Pancreas (tissue), 10 donors: ENCODE measurements around the gene MYL2. TPM values are rescaled to one million over a fixed set of nuclear protein-coding genes. Genes with fewer than 3 reads are reported as not detected.

ENCODE experiments used
- ATAC-seq, 4 donors: fragments of 200-7000 bp; cut with Tn5 transposase; one replicate each; pipeline versions ENCODE4 v1.8.0 to v1.9.1; 2020; ENCODE audit warnings: mild to moderate bottlenecking in 4 of 4, moderate library complexity in 4 of 4
- DNase-seq, 6 donors: peaks; one replicate each; pipeline ENCODE4 v3.0.0-alpha.2; 2020
- FAIRE-seq: peaks from 2 replicates; lab custom pipeline; 2012; peaks lifted over from hg19 to GRCh38; lab: Jason Lieb, UNC
- H3K27ac ChIP-seq, 4 donors: fragments of 200-600 bp; sonication (generic); 1 replicate in 3 of 4; 2 replicates in 1 of 4; pipeline versions ENCODE4 v1.5.0 to v1.8.0; 2020
- H3K27me3 ChIP-seq, 4 donors: fragments of 200-600 bp; one replicate each; pipeline ENCODE4 v1.8.0; 2021
- H3K36me3 ChIP-seq, 3 donors: fragments of 200-600 bp; sonication (generic) in 1 of 3; one replicate each; pipeline versions ENCODE4 v1.5.0 to v1.8.0; 2020 to 2021
- H3K4me1 ChIP-seq, 3 donors: fragments of 200-600 bp; one replicate each; pipeline ENCODE4 v1.8.0; 2021
- H3K4me3 ChIP-seq, 4 donors: fragments of 200-600 bp; sonication (generic) in 2 of 4; one replicate each; pipeline versions ENCODE4 v1.5.0 to v1.8.0; 2020 to 2021
- H3K9me3 ChIP-seq, 4 donors: fragments of 200-600 bp; one replicate each; pipeline ENCODE4 v1.8.0; 2021
- CTCF ChIP-seq, 4 donors: fragments of 200-600 bp; sonication (generic) in 3 of 4; IDR thresholded peaks; one replicate each; pipeline versions ENCODE4 v1.5.0 to v1.8.0; 2021; ENCODE audit warnings: antibody characterized with exemption in 4 of 4
- WGBS, 2 donors: extraction: QIAGEN DNeasy Blood & Tissue Kit; methylation state at CpG; one replicate each; pipeline ENCODE4 v1.1.7; 2013; 5-methylcytosine and 5-hydroxymethylcytosine counted together
- intact Hi-C, 3 donors: fragments of 100-400 bp; cut with DNase I; formaldehyde crosslinking; loops; one replicate each; pipeline versions ENCODE4 v1.11.1 to v1.14.2; 2022
- polyA plus RNA-seq, 2 donors: library from polyadenylated mRNA; stranded (reverse); fragments of 200-250 nt; gene quantifications; one replicate each; pipeline ENCODE4 v1.2.3, GENCODE V29; 2013
- total RNA-seq, 6 donors: library from RNA; stranded (reverse); fragmentation: NEBNext Ultra II Directional in 4 of 6; extraction: Animal tissue kit (Norgen Biotek cat#: 25700) in 4 of 6; gene quantifications; one replicate each; pipeline versions ENCODE4 v1.2.1 to v1.2.4, GENCODE V29; 2021 to 2023
- donor health status: healthy with polysubstance abuse.
- donor health status: DM: no; HTN: no; CAD: no; lungs with moderate emphysema.
- donor health status: DM: no; HTN: no; CAD: no.
- donor health status: control.
- donor health status: control.
- donor health status: Bipolar disorder and iron deficiency.
- donor health status: DM: yes; HTN: yes; CAD: no.
- donor health status: DM: no; HTN: no; CAD: no.
- donor health status: DM: no; HTN: no; CAD: no.
- donor health status: DM: yes; HTN: yes; CAD: no.

Gene MYL2
- total and polyA plus RNA-seq, 8 donors: 1.6 to 12.0 (median 7.1) TPM; not detected in 5

- no peak for DNase-seq
- Histone ChIP-seq H3K9me3 (no peaks in the 10 kb centered on the region), H3K4me1 (no peaks in the 10 kb centered on the region), H3K36me3 (no peaks in the 10 kb centered on the region), H3K27me3 (no peaks in the 10 kb centered on the region), H3K27ac (no peak overlapping the region), H3K4me3 (no peak overlapping the region)
- no peak for TF ChIP-seq CTCF (IDR thresholded peaks at IDR 0.05)
- ATAC-seq: no peak
- WGBS, 2 donors: 55 to 56% methylated on average over 16 of the region's 16 CpGs
- intact Hi-C loops: loop anchor here in 2 of 3 donors (10.0 kb wide), 2 partner anchors 373 to 383 kb away; no protein-coding TSS in a partner anchor
- no peak for FAIRE-seq
These were observed 10.9 kb upstream of the MYL2 start for GRCh38 chr12:110931315-110931728.

GRCh38 chr12:110930348-110931314 is 10.3 kb upstream of the MYL2 start:
- Histone ChIP-seq H3K4me3 (no peak overlapping the region), H3K27ac (no peak overlapping the region), H3K4me1 (no peaks in the 10 kb centered on the region), H3K9me3 (no peaks in the 10 kb centered on the region), H3K36me3 (no peaks in the 10 kb centered on the region), H3K27me3 (no peaks in the 10 kb centered on the region)
- FAIRE-seq (no peak), ATAC-seq (no peak), DNase-seq (no peak)
- TF ChIP-seq CTCF (IDR thresholded peaks at IDR 0.05): no peak
- WGBS, 2 donors: 71 to 76% methylated on average over 21 of the region's 21 CpGs
- intact Hi-C loops: loop anchor here in 2 of 3 donors (10.0 kb wide), 2 partner anchors 374 to 384 kb away; no protein-coding TSS in a partner anchor

GRCh38 chr12:110929818-110930217 is 9.4 kb upstream of the MYL2 start:
- TF ChIP-seq CTCF (IDR thresholded peaks at IDR 0.05): no peak
- ATAC-seq (no peak), DNase-seq (no peak), FAIRE-seq (no peak)
- Histone ChIP-seq H3K4me1 (no peaks in the 10 kb centered on the region), H3K9me3 (no peaks in the 10 kb centered on the region), H3K36me3 (no peaks in the 10 kb centered on the region), H3K4me3 (no peak overlapping the region), H3K27ac (no peak overlapping the region), H3K27me3 (no peaks in the 10 kb centered on the region)
- WGBS, 2 donors: 92% methylated on average over 1 of the region's 1 CpG
- intact Hi-C loops: loop anchor here in 2 of 3 donors (10.0 kb wide), 2 partner anchors 375 to 385 kb away; no protein-coding TSS in a partner anchor

- H3K27ac ChIP-seq: no peak overlapping the region
- no peak for FAIRE-seq
- no peak for TF ChIP-seq CTCF (IDR thresholded peaks at IDR 0.05)
- intact Hi-C loops: no loop called here
- no peaks in the 10 kb centered on the region for H3K27me3 ChIP-seq
- H3K36me3 ChIP-seq: no peaks in the 10 kb centered on the region
- no peak for ATAC-seq
- no peak for DNase-seq
- no peak overlapping the region for H3K4me3 ChIP-seq
- no peaks in the 10 kb centered on the region for H3K9me3 ChIP-seq
- no peaks in the 10 kb centered on the region for H3K4me1 ChIP-seq
- 55 to 62% methylated on average over 7 of the region's 7 CpGs for WGBS, 2 donors
These were observed 8.3 kb upstream of the MYL2 start for GRCh38 chr12:110928700-110929099.
